HCT116 (cell line): ENCODE measurements around the gene FER. TPM values are rescaled to one million over a fixed set of nuclear protein-coding genes. Genes with fewer than 3 reads are reported as not detected.

ENCODE experiments used
- ATAC-seq: fragments of 200-7000 bp; cut with Tn5 transposase; 2 replicates; pipeline ENCODE4 v1.9.1; 2020; ENCODE audit warnings: mild to moderate bottlenecking, moderate library complexity
- BruUV-seq: library from RNA; stranded (reverse); fragments of 400-500 nt; replicated peaks from 2 replicates; lab custom pipeline; 2021; lab: Mats Ljungman, UMichigan
- CTCF ChIA-PET: fragments of 300-600 bp; sonication (Branson Sonifier 250); formaldehyde crosslinking; loops from one replicate; lab custom pipeline; 2021; ENCODE audit warnings: antibody characterized with exemption; lab: Charles Lee
- POLR2A ChIA-PET: fragments of 300-600, 350-600 bp; sonication (Branson Sonifier 250); formaldehyde crosslinking; loops from one replicate; lab custom pipeline; 2021; ENCODE audit warnings: antibody characterized with exemption; lab: Charles Lee
- RAD21 ChIA-PET, 2 experiments: fragments of 300-600 bp; sonication (Branson Sonifier 250); formaldehyde crosslinking; loops; one replicate each; lab custom pipeline; 2023; ENCODE audit warnings: low total read pairs in 2 of 2; ENCODE audit not compliant: uncharacterized antibody in 2 of 2, unreplicated experiment in 2 of 2, low non-redundant PET in 1 of 2; lab: Charles Lee
- DNase-seq: peaks from one replicate; pipeline ENCODE4 v3.0.0-alpha.2; 2010; ENCODE audit warnings: low read depth, low spot score
- H2AFZ ChIP-seq: fragments of 200-600 bp; shearing (Covaris generic), sonication (generic); 2 replicates; pipeline ENCODE4 v1.6.1; 2017; ENCODE audit warnings: low read depth, mixed run types, mixed read lengths, antibody characterized with exemption, low read length; ENCODE audit not compliant: poor library complexity, severe bottlenecking
- H3K27ac ChIP-seq: 2 replicates; pipeline ENCODE4 v1.5.1; 2012; ENCODE audit warnings: low read depth, low read length
- H3K27me3 ChIP-seq: fragments of 200-600 bp; sonication (generic); 2 replicates; pipeline ENCODE4 v1.6.1; 2016; ENCODE audit warnings: mixed run types, low read length, mixed read lengths; ENCODE audit not compliant: insufficient read depth
- H3K36me3 ChIP-seq, 2 experiments: fragments of 200-500 bp in 1 of 2; fragments of 200-600 bp in 1 of 2; sonication (Bioruptor generic) in 1 of 2; sonication (generic) in 1 of 2; 2 replicates each; pipeline versions ENCODE4 v1.5.1 to v1.6.1; 2014 to 2016; ENCODE audit warnings: low read length in 2 of 2, inconsistent platforms in 1 of 2, mixed read lengths in 1 of 2, mixed run types in 1 of 2; ENCODE audit not compliant: insufficient read depth in 2 of 2, control insufficient read depth in 1 of 2
- H3K4me1 ChIP-seq, 2 experiments: fragments of 200-600 bp in 1 of 2; sonication (generic) in 1 of 2; 2 replicates each; pipeline versions ENCODE4 v1.5.1 to v1.6.1; 2012 to 2017; ENCODE audit warnings: low read length in 2 of 2, inconsistent platforms in 1 of 2, mild to moderate bottlenecking in 1 of 2, mixed read lengths in 1 of 2, mixed run types in 1 of 2, moderate library complexity in 1 of 2; ENCODE audit not compliant: insufficient read depth in 2 of 2, control insufficient read depth in 1 of 2
- H3K4me2 ChIP-seq: fragments of 200-600 bp; sonication (generic); 2 replicates; pipeline ENCODE4 v1.6.1; 2017; ENCODE audit warnings: mixed run types, low read length, mixed read lengths
- H3K4me3 ChIP-seq, 2 experiments: fragments of 200-600 bp in 1 of 2; sonication (generic) in 1 of 2; replicated peaks in 1 of 2; 2 replicates each; pipeline ENCODE4 v1.5.1; 2011 to 2016; ENCODE audit warnings: low read length in 2 of 2, control low read depth in 1 of 2, low read depth in 1 of 2, mild to moderate bottlenecking in 1 of 2, mixed read lengths in 1 of 2, mixed run types in 1 of 2
- H3K79me2 ChIP-seq: fragments of 200-600 bp; sonication (generic); 2 replicates; pipeline ENCODE4 v1.6.1; 2017; ENCODE audit warnings: mild to moderate bottlenecking, mixed run types, low read length, moderate library complexity, mixed read lengths; ENCODE audit not compliant: insufficient read depth
- H3K9ac ChIP-seq: fragments of 200-600 bp; sonication (generic); 2 replicates; pipeline ENCODE4 v1.6.1; 2016; ENCODE audit warnings: low read length, mixed read lengths
- H3K9me2 ChIP-seq: fragments of 200-600 bp; sonication (generic), shearing (Covaris generic); 2 replicates; pipeline ENCODE4 v1.6.1; 2017; ENCODE audit warnings: mixed run types, mild to moderate bottlenecking, moderate library complexity; ENCODE audit not compliant: insufficient read depth
- H3K9me3 ChIP-seq, 2 experiments: fragments of 200-500 bp in 1 of 2; fragments of 200-600 bp in 1 of 2; sonication (Bioruptor generic) in 1 of 2; sonication (generic) in 1 of 2; 2 replicates each; pipeline ENCODE4 v1.6.1; 2014 to 2017; ENCODE audit warnings: low read length in 2 of 2, mixed read lengths in 2 of 2, inconsistent platforms in 1 of 2, low read depth in 1 of 2, mild to moderate bottlenecking in 1 of 2, mixed run types in 1 of 2, moderate library complexity in 1 of 2; ENCODE audit not compliant: control insufficient read depth in 1 of 2, insufficient read depth in 1 of 2
- H4K20me1 ChIP-seq: fragments of 200-600 bp; sonication (generic), shearing (Covaris generic); 2 replicates; pipeline ENCODE4 v1.6.1; 2017; ENCODE audit warnings: mixed run types, mild to moderate bottlenecking, moderate library complexity; ENCODE audit not compliant: insufficient read depth
- ATF3 ChIP-seq: IDR thresholded peaks from 2 replicates; pipeline ENCODE4 v1.6.1; 2012
- CBX3 ChIP-seq: IDR thresholded peaks from 2 replicates; pipeline ENCODE4 v1.6.1; 2012; ENCODE audit warnings: low read depth
- CEBPB ChIP-seq: IDR thresholded peaks from 2 replicates; pipeline ENCODE4 v1.6.1; 2012; ENCODE audit warnings: low read depth
- CTCF ChIP-seq, 3 experiments: fragments of 200-600 bp in 1 of 3; sonication (generic) in 1 of 3; IDR thresholded peaks in 2 of 3; conservative IDR thresholded peaks in 1 of 3; 2 replicates each; pipeline ENCODE4 v1.5.1; 2012 to 2017; ENCODE audit warnings: low read depth in 2 of 3, low read length in 2 of 3, antibody characterized with exemption in 1 of 3, borderline replicate concordance in 1 of 3, control low read depth in 1 of 3, mild to moderate bottlenecking in 1 of 3, mixed read lengths in 1 of 3, mixed run types in 1 of 3, moderate library complexity in 1 of 3; ENCODE audit not compliant: insufficient read depth in 1 of 3
- EGR1 ChIP-seq: IDR thresholded peaks from 2 replicates; pipeline ENCODE4 v1.6.1; 2012; ENCODE audit warnings: low read depth
- ELF1 ChIP-seq: IDR thresholded peaks from 2 replicates; pipeline ENCODE4 v1.6.1; 2012; ENCODE audit warnings: low read depth, borderline replicate concordance
- EZH2 ChIP-seq: fragments of 200-600 bp; sonication (generic); IDR thresholded peaks from 2 replicates; pipeline ENCODE4 v1.6.1; 2017; ENCODE audit warnings: antibody characterized with exemption, mixed run types
- EZH2phosphoT487 ChIP-seq: fragments of 200-600 bp; IDR thresholded peaks from 2 replicates; pipeline ENCODE4 v1.6.1; 2018; ENCODE audit warnings: antibody characterized with exemption, borderline replicate concordance
- FOSL1 ChIP-seq: IDR thresholded peaks from 2 replicates; pipeline ENCODE4 v1.6.1; 2012; ENCODE audit warnings: low read depth
- JUND ChIP-seq: IDR thresholded peaks from 2 replicates; pipeline ENCODE4 v1.6.1; 2012
- MAX ChIP-seq: IDR thresholded peaks from 2 replicates; pipeline ENCODE4 v1.6.1; 2012
- POLR2A ChIP-seq: IDR thresholded peaks from 2 replicates; pipeline ENCODE4 v1.7.0; 2011; ENCODE audit warnings: borderline replicate concordance; ENCODE audit not compliant: insufficient read depth, insufficient read length; ENCODE audit errors: extremely low read depth
- POLR2AphosphoS5 ChIP-seq: IDR thresholded peaks from 2 replicates; pipeline ENCODE4 v1.6.1; 2011; ENCODE audit warnings: mild to moderate bottlenecking, low read depth, low read length, moderate library complexity
- RAD21 ChIP-seq: IDR thresholded peaks from 2 replicates; pipeline ENCODE4 v1.6.1; 2012; ENCODE audit warnings: low read depth, mild to moderate bottlenecking
- SIN3A ChIP-seq: IDR thresholded peaks from 2 replicates; pipeline ENCODE4 v1.6.1; 2012; ENCODE audit warnings: low read depth
- SP1 ChIP-seq: IDR thresholded peaks from 2 replicates; pipeline ENCODE4 v1.6.1; 2012; ENCODE audit warnings: low read depth
- YY1 ChIP-seq: IDR thresholded peaks from 2 replicates; pipeline ENCODE4 v1.6.1; 2011; ENCODE audit warnings: low read length, low read depth, moderate library complexity, mild to moderate bottlenecking; ENCODE audit not compliant: insufficient replicate concordance; ENCODE audit errors: extremely low read depth
- ZBTB33 ChIP-seq: IDR thresholded peaks from 2 replicates; pipeline ENCODE4 v1.6.1; 2011; ENCODE audit warnings: mild to moderate bottlenecking, low read length, moderate library complexity; ENCODE audit not compliant: insufficient replicate concordance; ENCODE audit errors: extremely low read depth
- ZFX ChIP-seq: fragments of 450-650 bp; IDR thresholded peaks from 2 replicates; pipeline ENCODE4 v1.6.1; 2017
- intact Hi-C: fragments of 100-400 bp; cut with micrococcal nuclease; formaldehyde crosslinking; loops from 2 replicates; pipeline ENCODE4 v1.10.0; 2022
- total RNA-seq: library from RNA; stranded (reverse); gene quantifications from one replicate; pipeline ENCODE4 v1.2.1, GENCODE V29; 2021; ENCODE audit not compliant: unreplicated experiment

FER gene
- total RNA-seq, 1 experiment from 2014 or later, result 32.0 TPM

- ChIA-PET CTCF (interaction anchor here (1.0 kb wide), 1 partner anchor 107 kb away, joined by 3 read pairs; no protein-coding TSS in a partner anchor), POLR2A (interaction anchor here (1.0 to 2.7 kb wide), 2 partner anchors 19 to 20 kb away, joined by 3 to 13 read pairs; no protein-coding TSS in a partner anchor), RAD21 (no interaction called here)
- no peaks in the 10 kb centered on the region for H3K79me2 ChIP-seq
- peak overlapping the region; percentile 80 to 86 for H3K4me3 ChIP-seq
- no peaks in the 10 kb centered on the region for H3K27me3 ChIP-seq
- H2AFZ ChIP-seq, result no peak overlapping the region
- H3K9ac ChIP-seq, result peak overlapping the region; percentile 92
- H3K9me3 ChIP-seq, result no peaks in the 10 kb centered on the region
- H3K4me2 ChIP-seq, result peak overlapping the region; percentile 87
- no TSS peak for BruUV-seq
- H3K4me1 ChIP-seq, result peaks cover 7 to 28% of the 10 kb centered on the region in 2 experiments
- intact Hi-C loops, result loop anchor here (5.0 kb wide), 1 partner anchor 44 kb away; no protein-coding TSS in a partner anchor
- H3K9me2 ChIP-seq, result no peaks in the 10 kb centered on the region
- H3K27ac ChIP-seq, result peak overlapping the region; percentile 68
- DNase-seq (peak; percentile 98), ATAC-seq (peak; percentile 96)
- H4K20me1 ChIP-seq, result no peaks in the 10 kb centered on the region
- no peaks in the 10 kb centered on the region for H3K36me3 ChIP-seq
- TF ChIP-seq JUND (no peak), ATF3 (no peak), ZBTB33 (no peak), EZH2 (no peak), MAX (0 out of 2 replicates have a peak, but pooled peaks have one; percentile 39), CTCF (IDR thresholded peaks at IDR 0.05 in 2 of 3, conservative IDR thresholded peaks at IDR 0.05 in 1 of 3; ENCODE audit: borderline replicate concordance in 1 of 3, insufficient read depth in 1 of 3, low read depth in 2 of 3, low read length in 2 of 3) (peak in 1 of 3 experiments; percentile 5; a peak in 1 of 6 replicates), EGR1 (peak; percentile 43), RAD21 (peak; percentile 4; the same call in 1 of the 2 replicates), CBX3 (no peak), YY1 (no peak), SIN3A (no peak; the same call in 1 of the 2 replicates), POLR2A (peak; percentile 87), ELF1 (no peak), ZFX (peak; percentile 95), FOSL1 (no peak), EZH2phosphoT487 (no peak), SP1 (peak; percentile 96), POLR2AphosphoS5 (peak; percentile 97), CEBPB (no peak)
These were observed 867 bp downstream of the FER start for GRCh38 chr5:108748401-108749127.
